GM19452 (cell line): ENCODE data around the gene CCDC183.
"Not testable (repeated sequence)": the region's sequence is repeated elsewhere in the genome, so short reads cannot be mapped to it uniquely, and the experiment has no call there.

Source experiments
- ATAC-seq: cut with Tn5 transposase; IDR thresholded peaks from one replicate; pipeline ENCODE4 v1.9.1; 2021; ENCODE audit not compliant: unreplicated experiment

The CCDC183 gene

DNA sequence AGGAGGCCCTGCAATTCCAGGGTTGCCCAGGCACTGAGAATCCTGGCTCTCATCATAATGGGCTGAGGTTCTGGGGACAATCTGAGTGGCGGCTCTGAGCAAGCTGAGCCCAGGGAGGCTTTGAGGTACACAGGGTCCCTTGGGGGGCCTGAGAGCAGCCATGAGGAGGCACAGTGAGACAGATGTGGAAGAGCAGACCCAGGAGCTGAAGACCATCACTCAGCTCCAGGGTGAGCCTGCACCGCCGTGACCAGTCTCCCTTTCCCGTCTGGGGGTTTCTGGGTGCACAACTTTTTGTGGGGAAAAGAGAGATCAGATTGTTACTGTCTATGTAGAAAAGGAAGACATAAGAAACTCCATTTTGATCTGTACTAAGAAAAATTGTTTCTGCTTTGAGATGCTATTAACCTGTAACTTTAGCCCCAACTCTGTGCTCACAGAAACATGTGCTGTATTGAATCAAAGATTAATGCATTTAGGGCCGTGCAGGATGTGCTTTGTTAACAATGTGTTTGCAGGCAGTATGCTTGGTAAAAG lies at the start of gene CCDC183:
TSS of gene CCDC183 (plus strand) at position 101 of the 537 bp plus-strand sequence. CDS start at position 161, 60 bp downstream.
- no peak for ATAC-seq

DNA sequence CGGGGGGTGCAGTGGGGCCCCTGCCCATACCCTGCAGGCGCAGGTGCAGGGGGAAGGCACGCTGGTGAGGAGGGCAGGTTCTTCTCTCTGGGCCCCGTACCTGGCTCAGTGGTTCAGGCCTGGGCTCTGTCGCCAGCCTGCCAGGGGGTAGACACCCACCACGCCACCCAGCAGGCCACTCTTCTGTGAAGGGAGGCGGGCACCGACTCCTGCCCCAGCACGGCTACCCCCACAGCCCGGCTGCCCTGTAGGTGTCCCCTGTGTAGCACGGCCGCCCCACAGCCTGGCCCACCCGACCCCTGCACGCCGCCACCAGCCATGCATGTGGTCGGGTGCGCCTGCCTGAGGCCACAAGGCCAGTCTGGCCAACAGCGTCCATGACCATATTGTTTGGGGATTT lies 49.5 kb upstream of the CCDC183 start:
- ATAC-seq: no peak

DNA sequence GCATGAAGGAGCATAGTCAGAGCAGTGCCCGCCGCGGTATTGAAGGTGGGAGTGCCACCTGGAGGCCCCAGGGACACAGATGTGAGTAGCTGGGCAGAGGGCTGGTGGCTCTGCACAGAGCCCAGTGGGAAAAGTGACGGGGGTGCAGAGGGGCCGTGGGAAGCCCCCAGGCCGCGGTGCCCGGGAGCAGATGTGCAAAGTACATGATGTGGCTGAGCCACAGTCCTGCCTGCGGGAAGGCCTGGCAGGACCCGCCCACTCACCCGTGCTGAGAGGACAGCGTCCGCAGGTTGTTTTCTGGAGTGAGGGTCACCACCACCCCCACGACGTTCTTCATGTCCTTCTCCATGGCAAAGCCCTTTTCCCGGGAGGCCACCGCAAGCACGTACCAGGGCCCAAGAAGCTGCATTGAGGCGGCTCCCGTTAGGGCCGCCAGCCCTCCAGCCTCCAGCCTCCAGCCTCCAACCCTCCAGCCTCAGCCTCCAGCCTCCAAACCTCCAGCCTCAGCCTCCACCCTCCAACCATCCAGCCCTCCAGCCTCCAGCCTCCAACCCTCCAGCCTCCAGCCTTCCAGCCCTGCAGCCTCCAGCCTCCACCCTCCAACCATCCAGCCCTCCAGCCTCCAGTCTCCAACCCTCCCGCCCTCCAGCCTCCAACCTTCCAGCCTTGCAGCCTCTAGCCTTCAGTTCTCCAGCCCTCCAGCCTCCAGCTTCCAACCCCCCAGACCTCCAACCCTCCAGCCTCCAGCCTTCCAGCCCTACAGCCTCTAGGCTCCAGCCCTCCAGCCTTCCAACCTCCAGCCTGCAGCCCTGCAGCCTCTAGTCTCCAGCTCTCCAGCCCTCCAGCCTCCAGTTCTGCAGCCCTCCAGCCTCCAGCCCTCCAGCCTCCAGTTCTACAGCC lies 48.7 kb upstream of the CCDC183 start:
- no peak for ATAC-seq

DNA sequence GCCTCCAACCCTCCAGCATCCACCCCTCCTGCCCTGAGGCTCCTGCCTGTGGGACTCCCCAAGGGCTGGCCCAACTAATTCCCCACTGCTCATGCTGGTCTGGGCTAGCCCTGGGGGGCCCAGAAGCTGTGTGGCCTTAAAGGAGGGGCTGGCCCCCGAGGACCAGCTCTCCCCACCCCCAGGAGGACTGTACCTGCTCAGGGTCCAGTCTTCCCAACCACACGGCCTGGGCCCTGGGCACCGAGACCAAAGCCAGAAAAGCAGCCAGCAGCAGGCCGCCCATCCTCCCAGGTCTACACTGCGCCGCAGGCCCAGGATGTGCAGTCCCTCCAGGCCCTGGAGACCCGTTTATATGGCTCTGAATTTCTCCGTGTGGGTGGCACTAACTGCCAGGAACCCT lies 47.9 kb upstream of the CCDC183 start, which contains the start of gene LCN6:
TSS of gene LCN6 (minus strand) at position 325 of the 400 bp plus-strand sequence. CDS start at position 283, 42 bp downstream.
- ATAC-seq: no peak

DNA sequence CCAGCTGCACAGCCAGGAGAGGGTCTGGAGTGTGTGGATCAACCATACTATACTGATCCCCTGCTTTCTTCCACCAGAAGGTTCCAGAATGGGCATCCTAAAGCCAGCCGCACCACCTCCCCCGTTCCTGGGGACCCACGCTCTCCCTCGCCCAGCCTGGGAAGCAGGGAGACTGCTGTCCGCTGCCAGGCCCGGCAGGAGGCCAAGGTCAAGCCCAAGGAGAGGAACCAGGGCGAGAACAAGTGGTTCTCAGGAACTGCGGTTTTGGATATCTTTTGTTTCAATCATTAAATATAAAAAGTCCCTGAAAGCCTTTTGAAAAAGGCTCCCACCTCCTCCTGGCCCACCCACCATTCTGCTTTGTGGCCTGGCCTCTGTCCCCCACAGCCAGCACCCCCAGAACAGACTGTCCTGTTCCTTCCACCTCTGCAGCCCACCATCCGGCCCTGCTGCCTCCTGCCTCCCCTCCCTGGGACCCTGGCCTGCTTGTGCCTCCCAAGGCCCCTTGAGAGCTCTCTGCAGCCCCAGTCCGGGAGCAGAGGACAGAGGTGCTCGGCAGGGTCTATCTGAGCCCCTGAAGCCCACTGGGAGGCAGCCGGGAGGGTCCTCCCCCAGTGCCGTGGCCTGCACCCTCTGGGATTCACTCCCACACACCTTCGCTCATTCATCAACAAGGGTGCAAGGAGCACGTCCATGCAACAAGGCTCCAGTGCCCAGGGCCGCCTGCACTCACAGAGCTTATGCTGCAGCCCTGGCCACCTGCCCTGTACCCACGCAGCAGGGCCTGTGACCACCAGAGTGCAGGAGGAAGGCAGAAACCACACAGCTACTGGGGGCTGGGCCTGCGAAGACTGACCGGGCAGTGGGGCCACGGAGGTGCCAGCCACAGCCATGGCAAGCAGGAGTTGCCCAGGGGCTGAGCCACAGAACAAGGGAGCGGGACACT lies 47.2 kb upstream of the CCDC183 start:
- ATAC-seq: no peak

DNA sequence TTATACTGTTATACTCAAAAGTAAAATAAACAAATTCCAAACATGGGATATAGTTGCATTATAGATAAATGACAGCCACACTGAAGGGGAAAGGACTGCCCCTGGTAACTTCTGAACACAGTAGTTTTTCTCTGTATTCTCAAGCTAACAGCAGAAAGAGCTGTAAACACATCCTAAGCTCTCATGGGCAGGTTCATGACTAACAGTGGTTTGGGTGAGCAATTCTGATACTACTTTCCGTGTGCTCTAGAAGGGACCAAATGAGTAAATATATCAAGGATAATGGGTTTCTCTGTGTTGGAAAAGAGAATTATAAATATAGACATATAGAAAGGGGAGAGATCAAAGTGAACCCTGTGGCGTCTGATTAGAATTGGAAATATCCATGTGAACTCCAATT lies 45.6 kb upstream of the CCDC183 start:
- ATAC-seq: no peak

DNA sequence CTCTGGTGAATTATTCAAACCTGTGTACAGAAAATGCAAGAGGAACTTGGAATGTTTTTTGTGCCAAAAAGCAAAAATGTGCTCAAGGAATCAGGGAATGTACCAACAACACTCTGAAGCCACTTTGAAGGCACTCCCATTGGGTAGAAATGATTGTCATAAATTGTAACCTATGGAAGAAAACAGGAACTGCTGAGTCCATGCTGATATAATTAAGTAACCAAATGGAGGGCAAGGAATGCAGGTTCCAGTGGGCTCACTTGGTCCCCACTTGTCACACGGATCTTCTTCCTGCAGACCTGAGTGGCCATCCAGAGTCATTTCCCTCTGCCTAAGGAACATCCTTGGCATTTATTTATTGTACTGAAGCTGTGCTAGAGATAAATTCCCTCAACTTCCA lies 44.9 kb upstream of the CCDC183 start:
- no peak for ATAC-seq

DNA sequence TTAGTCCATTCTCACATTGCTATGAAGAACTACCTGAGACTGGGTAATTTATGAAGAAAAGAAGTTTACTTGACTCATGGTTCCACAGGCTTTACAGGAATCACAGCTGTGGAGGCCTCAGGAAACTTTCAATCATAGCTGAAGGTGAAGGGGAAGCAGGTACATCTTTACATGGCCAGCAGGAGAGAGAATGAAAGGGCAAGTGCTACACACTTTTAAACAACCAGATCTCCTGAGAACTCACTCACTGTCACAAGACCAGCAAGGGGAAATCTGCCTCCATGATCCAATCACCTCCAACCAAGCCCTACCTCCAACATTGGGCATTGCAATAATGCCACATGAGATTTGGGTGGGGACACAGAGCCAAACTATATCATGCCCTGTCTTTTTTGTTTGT lies 44.3 kb upstream of the CCDC183 start:
- no peak for ATAC-seq

DNA sequence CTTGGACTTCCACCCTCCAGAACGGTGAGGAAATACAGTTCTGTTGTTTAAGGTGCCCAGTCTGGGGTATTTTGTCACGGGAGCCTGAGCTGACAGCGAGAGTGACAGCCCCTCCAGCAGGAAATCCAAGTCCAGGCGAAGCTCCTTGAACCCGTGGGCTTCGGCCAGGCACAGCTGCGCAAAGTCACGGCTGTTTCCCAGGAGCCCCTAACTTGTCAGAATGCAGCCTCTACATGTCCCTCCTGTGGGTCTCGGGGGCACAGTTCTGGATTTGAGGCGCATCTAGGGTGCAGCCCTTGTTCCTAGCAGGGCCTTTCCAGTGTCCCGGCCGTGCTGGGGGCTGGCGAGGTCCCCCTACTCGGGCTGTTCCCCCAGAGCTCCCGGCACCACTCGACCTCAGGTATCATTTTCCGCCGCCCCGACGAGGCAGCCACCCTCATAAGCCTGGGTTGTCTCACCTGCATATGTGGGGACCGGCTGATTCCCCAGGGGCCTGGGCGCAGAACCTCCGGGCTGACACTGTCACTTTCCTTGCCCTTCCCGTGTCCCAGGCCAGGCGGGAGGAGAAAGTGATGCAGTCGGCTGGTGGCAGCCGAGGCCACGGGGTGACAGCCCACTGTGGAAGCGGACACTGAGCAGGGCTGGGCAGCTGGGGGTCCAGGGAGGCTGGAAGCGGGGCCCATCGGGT lies 42.6 kb upstream of the CCDC183 start:
- no peak for ATAC-seq

DNA sequence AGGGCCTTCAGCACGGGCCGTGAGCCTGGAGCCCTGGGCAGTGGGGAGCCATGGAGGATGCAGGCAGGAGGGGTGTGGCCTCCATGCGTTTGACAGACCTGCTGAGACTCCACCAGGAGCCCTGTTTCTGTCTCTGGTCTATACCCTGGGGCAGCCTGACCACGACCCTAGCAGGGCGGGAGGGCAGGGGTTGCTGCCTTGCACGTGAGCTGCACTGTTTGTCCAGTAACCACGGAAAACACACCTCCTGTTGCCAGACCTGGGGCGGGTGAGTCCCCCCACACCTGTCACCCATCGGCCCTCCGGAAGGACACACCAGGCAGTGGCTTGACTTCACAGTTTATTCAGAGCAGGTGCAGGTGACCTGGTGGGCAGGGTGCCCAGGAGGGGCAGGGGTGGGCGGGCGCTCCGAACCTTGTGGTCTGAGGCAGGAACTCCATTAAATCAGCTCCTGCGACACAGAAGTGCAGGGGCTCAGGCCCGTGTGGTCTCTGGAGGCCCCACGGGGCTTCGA lies 42.0 kb upstream of the CCDC183 start:
- ATAC-seq: no peak

DNA sequence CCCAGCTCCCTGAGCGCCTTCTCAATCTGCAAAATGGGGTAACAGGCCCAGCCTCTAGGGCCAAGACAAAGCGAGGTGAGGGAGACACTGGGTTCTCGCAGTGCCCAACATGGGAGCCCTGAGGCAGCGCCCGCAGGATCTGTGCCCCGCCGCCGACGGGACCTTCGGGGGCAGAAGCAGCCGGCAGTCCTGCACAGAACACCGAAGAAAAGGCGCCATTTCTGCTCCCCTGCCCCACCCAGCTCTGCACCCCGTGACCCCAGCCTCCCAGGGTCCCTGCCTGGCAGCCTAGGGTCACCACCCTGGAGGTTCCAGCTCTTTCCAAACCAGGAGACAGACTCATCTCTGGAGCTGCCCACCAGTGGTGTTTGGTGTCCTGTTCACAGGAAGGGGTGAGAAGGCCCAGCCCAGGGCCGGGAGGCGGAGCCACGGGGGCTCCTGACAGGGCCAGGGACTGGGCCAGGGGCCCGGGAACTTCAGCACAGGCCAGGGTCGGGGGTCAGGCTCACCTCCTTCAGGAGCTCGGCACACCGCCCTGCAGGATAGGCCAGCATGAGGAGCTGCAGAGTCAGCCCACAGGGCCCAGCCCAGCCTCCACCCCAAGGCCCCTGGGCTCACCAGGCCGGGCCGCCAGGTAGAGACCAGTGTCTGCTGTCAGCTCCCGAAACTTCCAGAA lies 41.4 kb upstream of the CCDC183 start:
- no peak for ATAC-seq

DNA sequence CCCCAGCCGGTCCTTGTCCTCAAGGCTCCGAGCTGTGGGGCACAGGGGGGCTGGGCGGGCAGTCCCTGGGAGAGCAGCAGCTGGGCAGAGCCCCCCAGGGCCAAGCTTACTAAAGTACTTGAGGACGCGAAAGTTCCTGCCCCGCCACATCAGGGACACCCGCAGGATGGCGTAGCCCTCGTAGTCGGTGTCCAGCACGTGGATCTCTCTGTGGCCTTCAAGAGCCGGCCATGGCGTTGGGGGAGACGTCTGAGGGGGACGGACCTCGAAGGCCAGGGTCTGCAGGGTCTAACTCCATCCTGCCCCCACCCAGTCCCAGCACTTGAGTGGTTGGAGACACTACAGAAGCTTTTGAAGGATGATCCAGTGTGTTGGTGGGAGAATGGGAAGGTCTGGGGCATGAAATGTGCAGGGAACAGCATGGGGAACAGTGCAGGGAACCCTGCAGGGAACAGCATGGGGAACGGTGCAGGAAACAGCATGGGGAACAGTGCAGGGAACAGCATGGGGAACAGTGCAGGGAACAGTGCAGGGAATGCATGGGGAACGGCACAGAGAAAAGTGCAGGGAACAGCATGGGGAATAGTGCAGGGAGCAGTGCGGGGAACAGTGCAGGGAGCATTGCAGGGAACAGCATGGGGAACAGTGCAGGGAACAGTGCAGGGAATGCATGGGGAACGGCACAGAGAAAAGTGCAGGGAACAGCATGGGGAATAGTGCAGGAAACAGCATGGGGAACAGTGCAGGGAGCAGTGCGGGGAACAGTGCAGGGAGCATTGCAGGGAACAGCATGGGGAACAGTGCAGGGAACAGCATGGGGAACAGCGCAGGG lies 40.6 kb upstream of the CCDC183 start:
- not testable (repeated sequence) for ATAC-seq

DNA sequence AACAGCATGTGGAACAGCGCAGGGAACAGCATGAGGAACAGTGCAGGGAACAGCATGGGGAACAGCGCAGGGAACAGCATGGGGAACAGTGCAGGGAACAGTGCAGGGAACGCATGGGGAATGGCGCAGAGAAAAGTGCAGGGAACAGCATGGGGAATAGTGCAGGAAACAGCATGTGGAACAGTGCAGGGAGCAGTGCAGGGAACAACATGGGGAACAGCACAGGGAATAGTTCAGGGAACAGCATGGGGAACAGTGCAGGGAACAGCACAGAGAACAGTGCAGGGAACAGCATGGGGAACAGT lies 40.1 kb upstream of the CCDC183 start:
- no peak for ATAC-seq

DNA sequence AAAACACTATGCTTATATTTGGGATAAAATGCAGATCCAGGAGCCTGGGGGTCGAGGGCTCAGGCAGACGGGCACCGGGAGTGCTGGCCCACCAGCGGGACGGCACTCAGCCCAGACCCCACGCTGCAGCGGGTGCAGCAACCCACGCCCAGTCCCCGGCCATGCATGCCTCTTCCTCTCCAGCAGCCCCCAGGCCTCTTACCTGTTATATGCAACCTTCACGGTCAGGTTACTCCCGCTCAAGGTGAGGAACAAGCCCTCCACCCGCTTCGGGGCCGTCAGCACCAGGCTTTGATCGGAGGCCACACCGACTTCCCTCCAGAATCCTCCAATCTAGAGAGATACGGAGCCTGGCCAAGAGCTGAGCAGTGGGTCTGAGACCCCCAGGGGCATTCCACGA lies 39.3 kb upstream of the CCDC183 start:
- no peak for ATAC-seq

DNA sequence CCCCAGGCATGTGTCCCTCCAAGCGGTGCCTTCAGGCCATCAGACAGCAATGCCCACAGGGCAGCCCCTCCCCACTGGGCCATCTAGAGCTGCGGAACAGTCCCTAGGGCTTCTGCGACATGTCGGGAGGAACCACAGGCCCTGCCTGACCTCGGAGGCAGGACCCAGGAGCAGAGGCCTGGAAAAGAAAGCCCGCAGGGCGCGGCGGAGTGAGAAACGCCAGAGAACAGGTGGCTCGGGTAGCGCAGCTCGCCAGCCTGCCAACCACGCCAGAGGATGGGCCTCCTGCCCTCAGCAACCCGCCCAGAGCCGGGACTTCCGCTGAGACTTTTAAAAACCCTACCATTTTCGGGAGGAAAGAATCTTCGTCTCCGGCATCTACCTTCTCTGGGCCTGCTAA lies 38.8 kb upstream of the CCDC183 start:
- no peak for ATAC-seq

DNA sequence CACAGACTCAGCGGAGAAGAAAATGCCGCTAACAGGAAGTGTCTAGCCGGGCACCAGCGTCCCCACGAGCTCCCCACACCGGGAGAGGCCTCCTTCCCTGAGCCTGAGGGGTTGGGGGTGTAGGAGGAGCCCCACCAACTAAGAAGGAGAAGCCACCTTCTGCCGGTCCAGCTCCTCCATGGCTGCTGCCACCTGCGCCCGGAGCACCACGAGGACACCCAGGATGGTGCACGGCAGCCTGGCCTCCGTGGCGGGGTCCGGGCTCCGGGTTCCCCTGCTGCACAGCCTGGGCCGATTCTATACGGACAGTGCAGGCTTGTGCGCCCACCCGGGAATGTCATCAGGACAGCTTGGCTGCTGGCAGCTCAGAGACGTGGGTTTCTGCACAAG lies 38.4 kb upstream of the CCDC183 start:
- no peak for ATAC-seq

DNA sequence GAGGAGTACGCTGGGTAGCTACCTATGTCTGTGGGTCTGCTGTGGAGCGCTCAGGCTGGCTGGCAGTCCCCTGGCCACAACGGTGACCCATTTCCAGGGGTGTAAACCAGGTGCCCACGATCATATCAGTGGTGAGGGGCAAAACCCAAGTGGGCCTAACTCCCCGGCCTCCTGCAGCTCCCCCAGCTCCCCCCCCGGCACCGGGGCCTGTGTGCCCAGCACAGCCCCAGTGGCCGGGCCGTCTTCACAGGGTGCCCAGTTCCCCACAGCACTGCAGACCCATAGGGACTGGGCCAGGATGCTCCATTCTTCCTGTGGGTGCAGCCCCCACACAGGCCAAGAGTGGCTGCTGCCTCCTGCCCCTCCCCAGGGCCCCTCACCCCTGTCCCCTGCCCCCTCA lies 37.1 kb upstream of the CCDC183 start:
- no peak for ATAC-seq

DNA sequence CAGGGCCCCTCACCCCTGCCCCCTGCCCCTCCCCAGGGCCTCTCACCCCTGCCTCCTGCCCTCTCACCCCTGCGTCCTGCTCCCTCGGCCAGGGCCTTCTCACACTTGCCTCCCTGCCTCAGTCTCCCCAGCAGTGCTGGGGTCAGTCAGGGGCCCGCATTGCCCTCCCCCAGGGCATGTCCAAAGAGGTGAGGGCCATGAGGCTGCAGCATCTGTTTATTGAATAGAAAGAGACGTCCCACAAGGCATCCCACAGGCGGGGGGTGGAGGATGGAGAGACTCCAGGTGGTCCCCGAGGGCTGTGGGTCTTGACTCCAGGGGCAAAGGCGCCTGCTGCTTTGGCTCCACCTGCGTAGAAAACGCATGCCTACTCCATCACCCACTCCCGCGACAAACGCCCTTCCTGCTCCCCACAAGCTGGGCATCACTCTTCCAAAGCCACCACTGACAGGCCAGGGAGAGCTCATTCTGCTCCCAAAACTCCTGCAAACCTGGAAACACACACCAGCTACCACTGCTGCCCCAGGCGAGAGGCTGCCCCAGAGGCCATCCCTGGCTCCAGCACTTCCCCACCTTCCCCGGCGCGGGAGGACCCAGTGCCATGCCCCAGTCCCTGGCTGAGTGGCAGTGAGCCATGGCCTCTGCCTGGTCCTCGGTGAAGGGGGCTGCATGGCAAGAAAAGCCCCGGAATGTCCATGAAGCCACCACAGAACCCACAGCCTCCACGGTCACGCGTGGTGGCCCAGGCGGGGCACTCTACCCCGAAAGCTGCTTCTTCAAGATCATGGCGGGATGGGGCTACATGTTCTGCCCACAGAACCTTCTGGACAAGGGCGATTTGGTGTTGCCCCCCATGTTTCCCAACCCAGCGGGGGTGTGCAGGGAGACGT lies 36.5 kb upstream of the CCDC183 start:
- no peak for ATAC-seq
